B cell (primary cell): ENCODE results near the gene BAAT. TPM values are rescaled to one million over a fixed set of nuclear protein-coding genes. Genes with fewer than 3 reads are reported as not detected.

Source experiments
- ATAC-seq: fragments of 200-7000 bp; cut with Tn5 transposase; one replicate; pipeline ENCODE4 v1.10.0; 2021; ENCODE audit warnings: low read depth, mild to moderate bottlenecking, moderate number of reproducible peaks, moderate library complexity
- CTCF ChIA-PET: fragments of 350-600 bp; sonication (Branson Sonifier 250); formaldehyde crosslinking; loops from one replicate; lab custom pipeline; 2021; ENCODE audit warnings: antibody characterized with exemption, inconsistent platforms; lab: Charles Lee
- POLR2A ChIA-PET: fragments of 350-600 bp; sonication (Branson Sonifier 250); formaldehyde crosslinking; loops from one replicate; lab custom pipeline; 2021; ENCODE audit warnings: antibody characterized with exemption; lab: Charles Lee
- DNase-seq: peaks from one replicate; pipeline ENCODE4 v3.0.0; 2013
- H2AFZ ChIP-seq: 2 replicates; pipeline ENCODE4 v1.6.1; 2012; ENCODE audit warnings: mild to moderate bottlenecking, low read depth, low read length; ENCODE audit not compliant: insufficient read depth, poor library complexity, severe bottlenecking
- H3K27ac ChIP-seq, 2 donors: 1 replicate in 1 of 2; 2 replicates in 1 of 2; pipeline ENCODE4 v1.5.1; 2012 to 2013; ENCODE audit warnings: low read length in 2 of 2, mild to moderate bottlenecking in 2 of 2, moderate library complexity in 1 of 2
- H3K27me3 ChIP-seq, 4 experiments: fragments of 200-600 bp in 1 of 4; sonication (generic) in 1 of 4; replicated peaks in 1 of 4; 1 replicate in 2 of 4; 2 replicates in 2 of 4; pipeline versions ENCODE4 v1.6.1 to v1.7.0; 2013 to 2016; ENCODE audit warnings: low read length in 3 of 4, mild to moderate bottlenecking in 2 of 4, mixed read lengths in 1 of 4, moderate library complexity in 1 of 4; ENCODE audit not compliant: insufficient read depth in 4 of 4, control insufficient read depth in 3 of 4; ENCODE audit errors: control extremely low read depth in 1 of 4
- H3K36me3 ChIP-seq, 2 experiments: replicated peaks in 1 of 2; 1 replicate in 1 of 2; 2 replicates in 1 of 2; pipeline versions ENCODE4 v1.6.1 to v1.7.1; 2013; ENCODE audit warnings: low read length in 1 of 2; ENCODE audit not compliant: insufficient read depth in 2 of 2, control insufficient read depth in 1 of 2; ENCODE audit errors: control extremely low read depth in 1 of 2, extremely low read depth in 1 of 2
- H3K4me1 ChIP-seq, 2 donors: fragments of 200-600 bp in 1 of 2; sonication (generic) in 1 of 2; 1 replicate in 1 of 2; 2 replicates in 1 of 2; pipeline versions ENCODE4 v1.5.1 to v1.6.1; 2013 to 2017; ENCODE audit warnings: low read length in 2 of 2; ENCODE audit not compliant: control insufficient read depth in 2 of 2, insufficient read depth in 2 of 2
- H3K4me2 ChIP-seq: replicated peaks from 2 replicates; pipeline ENCODE3; 2012; ENCODE audit warnings: mild to moderate bottlenecking, low read depth, low read length; ENCODE audit not compliant: poor library complexity, severe bottlenecking
- H3K4me3 ChIP-seq, 5 experiments: fragments of 200-600 bp in 1 of 5; sonication (generic) in 1 of 5; 1 replicate in 3 of 5; 2 replicates in 2 of 5; pipeline versions ENCODE4 v1.5.1 to v1.7.0; 2011 to 2016; ENCODE audit warnings: low read length in 4 of 5, mild to moderate bottlenecking in 4 of 5, low read depth in 2 of 5, control low read depth in 1 of 5, moderate library complexity in 1 of 5; ENCODE audit not compliant: insufficient read depth in 1 of 5; ENCODE audit errors: control extremely low read depth in 1 of 5, extremely low read depth in 1 of 5
- H3K79me2 ChIP-seq: fragments of 200-600 bp; sonication (generic); one replicate; pipeline ENCODE4 v1.6.0; 2016; ENCODE audit warnings: low read length; ENCODE audit not compliant: control insufficient read depth, insufficient read depth
- H3K9ac ChIP-seq: fragments of 200-600 bp; sonication (generic); 2 replicates; pipeline ENCODE4 v1.6.1; 2017; ENCODE audit warnings: mild to moderate bottlenecking, low read length, moderate library complexity
- H3K9me3 ChIP-seq, 3 donors: one replicate each; pipeline versions ENCODE4 v1.6.1 to v1.7.1; 2013; ENCODE audit warnings: low read length in 2 of 3; ENCODE audit not compliant: control insufficient read depth in 2 of 3, insufficient read depth in 1 of 3; ENCODE audit errors: control extremely low read depth in 1 of 3
- H4K20me1 ChIP-seq: 2 replicates; pipeline ENCODE4 v1.6.0; 2012; ENCODE audit warnings: mild to moderate bottlenecking, low read length; ENCODE audit not compliant: insufficient read depth, control insufficient read depth, poor library complexity, severe bottlenecking
- H3K27ac Mint-ChIP-seq: one replicate; pipeline ENCODE4 v1.8.0; 2021; ENCODE audit warnings: mixed read lengths
- H3K27me3 Mint-ChIP-seq: one replicate; pipeline ENCODE4 v1.8.0; 2021; ENCODE audit warnings: mixed read lengths
- H3K4me1 Mint-ChIP-seq: one replicate; pipeline ENCODE4 v1.8.0; 2021; ENCODE audit warnings: mixed read lengths
- H3K4me3 Mint-ChIP-seq: one replicate; pipeline ENCODE4 v1.8.0; 2021; ENCODE audit warnings: mixed read lengths
- H3K9me3 Mint-ChIP-seq: one replicate; pipeline ENCODE4 v1.8.0; 2022; ENCODE audit warnings: mixed read lengths; ENCODE audit not compliant: insufficient read depth
- EZH2 ChIP-seq: IDR thresholded peaks from 2 replicates; pipeline ENCODE4 v1.6.1; 2012; ENCODE audit warnings: borderline replicate concordance, low read depth, mild to moderate bottlenecking, moderate library complexity, low read length; ENCODE audit not compliant: insufficient read depth, poor library complexity, severe bottlenecking
- WGBS: methylation state at CpG from one replicate; pipeline ENCODE4 v1.1.5; 2013; ENCODE audit warnings: missing lambda C conversion rate; ENCODE audit not compliant: insufficient coverage; 5-methylcytosine and 5-hydroxymethylcytosine counted together
- intact Hi-C: fragments of 100-400 bp; cut with micrococcal nuclease; formaldehyde crosslinking; loops from one replicate; pipeline ENCODE4 v1.10.0; 2022
- polyA plus RNA-seq: library from polyadenylated mRNA; depleted of rRNA; stranded (reverse); fragments of >200 nt; gene quantifications from 2 replicates; pipeline ENCODE4 v1.2.3, GENCODE V29; 2012
- total RNA-seq, 2 donors: library from RNA; stranded (reverse); fragments of 120-200 nt in 1 of 2; gene quantifications; 1 replicate in 1 of 2; 2 replicates in 1 of 2; pipeline versions ENCODE4 v1.2.3 to v1.2.4, GENCODE V29; 2013 to 2022
- TF ChIP-seq, protein P1 (sequence below): fragments of 200-600 bp; IDR thresholded peaks from one replicate; pipeline ENCODE4 v1.8.0; 2022; ENCODE audit warnings: antibody characterized with exemption, mild to moderate bottlenecking

Gene BAAT
- total and polyA plus RNA-seq, 2 donors (not counting 1 experiment from before 2014, with no cell fraction given): 0.07 TPM; not detected in 1

DNA sequence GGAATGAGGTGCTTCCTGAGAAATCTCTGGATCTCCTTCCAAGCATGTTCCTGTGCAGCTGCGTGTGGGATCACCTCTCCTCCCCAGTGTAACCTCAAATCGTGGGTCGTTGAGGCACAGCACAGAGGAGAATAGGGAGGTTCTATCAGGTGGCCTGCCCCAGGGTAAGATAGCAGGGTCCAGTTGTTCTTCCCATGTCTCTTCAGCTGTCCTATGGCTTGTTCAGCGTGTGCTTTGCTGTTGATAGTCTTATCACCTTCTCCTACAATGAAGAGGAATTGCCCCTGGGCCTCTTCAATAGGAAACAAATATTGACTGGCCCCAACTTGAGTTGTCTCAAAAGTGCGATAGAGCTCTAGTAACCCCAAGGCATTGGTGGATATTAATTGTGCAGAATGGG is 22.4 kb downstream of the BAAT start:
- H3K4me3 Mint-ChIP-seq: no peak overlapping the region
- H3K27ac Mint-ChIP-seq: no peak overlapping the region
- H3K4me3 ChIP-seq: no peak overlapping the region
- H2AFZ ChIP-seq: no peak overlapping the region
- TF ChIP-seq EZH2: no peak
- TF ChIP-seq, protein P1, sequence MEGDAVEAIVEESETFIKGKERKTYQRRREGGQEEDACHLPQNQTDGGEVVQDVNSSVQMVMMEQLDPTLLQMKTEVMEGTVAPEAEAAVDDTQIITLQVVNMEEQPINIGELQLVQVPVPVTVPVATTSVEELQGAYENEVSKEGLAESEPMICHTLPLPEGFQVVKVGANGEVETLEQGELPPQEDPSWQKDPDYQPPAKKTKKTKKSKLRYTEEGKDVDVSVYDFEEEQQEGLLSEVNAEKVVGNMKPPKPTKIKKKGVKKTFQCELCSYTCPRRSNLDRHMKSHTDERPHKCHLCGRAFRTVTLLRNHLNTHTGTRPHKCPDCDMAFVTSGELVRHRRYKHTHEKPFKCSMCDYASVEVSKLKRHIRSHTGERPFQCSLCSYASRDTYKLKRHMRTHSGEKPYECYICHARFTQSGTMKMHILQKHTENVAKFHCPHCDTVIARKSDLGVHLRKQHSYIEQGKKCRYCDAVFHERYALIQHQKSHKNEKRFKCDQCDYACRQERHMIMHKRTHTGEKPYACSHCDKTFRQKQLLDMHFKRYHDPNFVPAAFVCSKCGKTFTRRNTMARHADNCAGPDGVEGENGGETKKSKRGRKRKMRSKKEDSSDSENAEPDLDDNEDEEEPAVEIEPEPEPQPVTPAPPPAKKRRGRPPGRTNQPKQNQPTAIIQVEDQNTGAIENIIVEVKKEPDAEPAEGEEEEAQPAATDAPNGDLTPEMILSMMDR: no peak
- POLR2A ChIA-PET: no interaction called here
- H3K4me1 ChIP-seq: no peaks in the 10 kb centered on the region
- H3K9ac ChIP-seq: no peak overlapping the region
- no peak for ATAC-seq
- H3K27me3 Mint-ChIP-seq: peaks cover 11% of the 10 kb centered on the region
- peaks cover 0 to 2% (median 0%) of the 10 kb centered on the region in 3 donors for H3K9me3 ChIP-seq
- H4K20me1 ChIP-seq: no peaks in the 10 kb centered on the region
- no peak for DNase-seq
- WGBS: 80% methylated on average over 2 of the region's 5 CpGs
- H3K79me2 ChIP-seq: no peaks in the 10 kb centered on the region
- no peak overlapping the region for H3K4me2 ChIP-seq
- H3K9me3 Mint-ChIP-seq: no peaks in the 10 kb centered on the region
- intact Hi-C loops: no loop called here
- no peaks in the 10 kb centered on the region for H3K4me1 Mint-ChIP-seq
- CTCF ChIA-PET: no interaction called here
- no peak overlapping the region for H3K27ac ChIP-seq
- H3K36me3 ChIP-seq: no peaks in the 10 kb centered on the region
- H3K27me3 ChIP-seq: no peaks in the 10 kb centered on the region

DNA sequence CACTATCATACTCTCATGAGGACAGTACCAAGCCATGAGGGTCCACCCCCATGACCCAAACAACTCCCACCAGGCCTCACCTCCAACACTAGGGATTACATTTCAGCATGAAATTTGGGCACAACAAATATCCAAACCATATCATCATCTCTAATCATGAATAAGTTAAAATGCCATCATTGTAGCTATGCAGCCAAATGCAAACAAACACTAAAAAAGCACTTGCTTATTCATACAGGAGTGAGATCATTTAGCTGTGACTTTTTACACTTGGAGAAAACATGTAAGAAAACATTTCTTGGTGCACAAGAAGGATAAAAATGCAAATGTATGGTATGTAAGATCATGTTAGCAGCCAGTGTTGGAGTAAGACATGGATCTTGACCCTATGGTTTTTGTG is 24.2 kb downstream of the BAAT start:
- Histone ChIP-seq H3K4me2 (no peak overlapping the region), H3K9me3 (peaks cover 0 to 2% (median 0%) of the 10 kb centered on the region in 3 donors), H3K9ac (no peak overlapping the region), H4K20me1 (no peaks in the 10 kb centered on the region), H3K27ac (no peak overlapping the region), H3K4me1 (no peaks in the 10 kb centered on the region), H3K4me3 (no peak overlapping the region), H3K27me3 (peaks cover 0 to 4% (median 0%) of the 10 kb centered on the region in 4 experiments), H3K79me2 (no peaks in the 10 kb centered on the region), H3K36me3 (no peaks in the 10 kb centered on the region), H2AFZ (no peak overlapping the region)
- Mint-ChIP-seq H3K4me1 (no peaks in the 10 kb centered on the region), H3K9me3 (no peaks in the 10 kb centered on the region), H3K27me3 (peaks cover 11% of the 10 kb centered on the region), H3K27ac (no peak overlapping the region), H3K4me3 (no peak overlapping the region)
- intact Hi-C loops: no loop called here
- ChIA-PET CTCF (no interaction called here), POLR2A (no interaction called here)
- no peak for DNase-seq
- TF ChIP-seq, protein P1: no peak
- no peak for TF ChIP-seq EZH2
- no peak for ATAC-seq
